Ovary (tissue), 3 donors: ENCODE data around the gene ALK.

ENCODE experiments used
- CTCF ChIP-seq, 3 donors: fragments of 450-650 bp in 2 of 3; fragments of 200-600 bp in 1 of 3; IDR thresholded peaks; one replicate each; pipeline versions ENCODE4 v1.5.1 to v1.8.0; 2016 to 2022; ENCODE audit warnings: antibody characterized with exemption in 3 of 3, mild to moderate bottlenecking in 1 of 3
- POLR2A ChIP-seq: fragments of 450-650 bp; IDR thresholded peaks from one replicate; pipeline ENCODE4 v1.6.1; 2017; ENCODE audit warnings: antibody characterized with exemption, mild to moderate bottlenecking, moderate library complexity
- donor health status: DM: no; HTN: no; CAD: no.

- no peak for TF ChIP-seq POLR2A
- TF ChIP-seq CTCF (IDR thresholded peaks at IDR 0.05) = no peak
Observed at GRCh38 chr2:29477186-29477585, 444.2 kb downstream of the ALK start.
